ENCODE data around the gene TMPRSS11F.

DNA sequence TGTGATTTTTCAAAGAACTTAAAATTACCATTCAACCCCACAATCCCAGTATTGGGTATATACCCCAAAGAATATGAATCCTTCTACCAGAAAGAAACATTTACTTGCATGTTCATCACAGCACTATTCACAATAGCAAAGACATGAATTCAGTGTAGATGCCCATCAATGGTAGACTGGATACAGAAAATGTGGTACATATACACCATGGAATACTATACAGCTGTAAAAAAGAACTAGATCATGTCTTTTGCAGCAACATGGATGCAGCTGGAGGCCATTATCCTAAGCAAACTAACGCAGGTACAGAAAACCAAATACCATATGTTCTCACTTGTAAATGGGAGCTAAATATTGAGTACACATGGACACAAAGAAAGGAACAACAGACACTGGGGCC lies 34.1 kb upstream of the TMPRSS11F start:
- TF ChIP-seq, protein P1, sequence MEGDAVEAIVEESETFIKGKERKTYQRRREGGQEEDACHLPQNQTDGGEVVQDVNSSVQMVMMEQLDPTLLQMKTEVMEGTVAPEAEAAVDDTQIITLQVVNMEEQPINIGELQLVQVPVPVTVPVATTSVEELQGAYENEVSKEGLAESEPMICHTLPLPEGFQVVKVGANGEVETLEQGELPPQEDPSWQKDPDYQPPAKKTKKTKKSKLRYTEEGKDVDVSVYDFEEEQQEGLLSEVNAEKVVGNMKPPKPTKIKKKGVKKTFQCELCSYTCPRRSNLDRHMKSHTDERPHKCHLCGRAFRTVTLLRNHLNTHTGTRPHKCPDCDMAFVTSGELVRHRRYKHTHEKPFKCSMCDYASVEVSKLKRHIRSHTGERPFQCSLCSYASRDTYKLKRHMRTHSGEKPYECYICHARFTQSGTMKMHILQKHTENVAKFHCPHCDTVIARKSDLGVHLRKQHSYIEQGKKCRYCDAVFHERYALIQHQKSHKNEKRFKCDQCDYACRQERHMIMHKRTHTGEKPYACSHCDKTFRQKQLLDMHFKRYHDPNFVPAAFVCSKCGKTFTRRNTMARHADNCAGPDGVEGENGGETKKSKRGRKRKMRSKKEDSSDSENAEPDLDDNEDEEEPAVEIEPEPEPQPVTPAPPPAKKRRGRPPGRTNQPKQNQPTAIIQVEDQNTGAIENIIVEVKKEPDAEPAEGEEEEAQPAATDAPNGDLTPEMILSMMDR (conservative IDR thresholded peaks at IDR 0.05 in 1 of 2, IDR thresholded peaks at IDR 0.05 in 1 of 2; ENCODE audit: extremely low read depth in 1 of 2, insufficient read depth in 1 of 2, low read depth in 1 of 2, low read length in 2 of 2) = no peak
- TF ChIP-seq EZH2 (IDR thresholded peaks at IDR 0.05; ENCODE audit: borderline replicate concordance, low read length) = no peak

Data from mammary epithelial cell (primary cell).